IPS-NIHi7 (cell line): ENCODE measurements around the gene CCSER1.

Experiments used
- DNase-seq: peaks from one replicate; pipeline ENCODE4 v3.0.0; 2012; ENCODE audit warnings: mixed read lengths; ENCODE audit errors: extremely low spot score

CCSER1 gene

GRCh38 chr4:90570615-90571014, 443.4 kb downstream of the CCSER1 start:
- DNase-seq, result no peak

- DNase-seq, result no peak
Measured at GRCh38 chr4:90572996-90573395, 445.8 kb downstream of the CCSER1 start.

- no peak for DNase-seq
Measured at GRCh38 chr4:90575371-90575770, 448.2 kb downstream of the CCSER1 start.

GRCh38 chr4:90580326-90580725, 453.1 kb downstream of the CCSER1 start:
- no peak for DNase-seq

- DNase-seq, result no peak
Measured at GRCh38 chr4:90582087-90582486, 454.9 kb downstream of the CCSER1 start.

- no peak for DNase-seq
Measured at GRCh38 chr4:90584051-90584450, 456.9 kb downstream of the CCSER1 start.

GRCh38 chr4:90585961-90586360, 458.8 kb downstream of the CCSER1 start:
- DNase-seq, result no peak

- DNase-seq, result no peak
Measured at GRCh38 chr4:90586799-90587198, 459.6 kb downstream of the CCSER1 start.

GRCh38 chr4:90597927-90598326, 470.7 kb downstream of the CCSER1 start:
- DNase-seq, result no peak

- DNase-seq, result no peak
Measured at GRCh38 chr4:90598741-90599140, 471.5 kb downstream of the CCSER1 start.

GRCh38 chr4:90602726-90603125, 475.5 kb downstream of the CCSER1 start:
- no peak for DNase-seq

- DNase-seq, result no peak
Measured at GRCh38 chr4:90603540-90603939, 476.3 kb downstream of the CCSER1 start.

GRCh38 chr4:90606781-90607180, 479.6 kb downstream of the CCSER1 start:
- DNase-seq, result no peak

GRCh38 chr4:90614371-90614770, 487.2 kb downstream of the CCSER1 start:
- no peak for DNase-seq

GRCh38 chr4:90621080-90621479, 493.9 kb downstream of the CCSER1 start:
- no peak for DNase-seq

GRCh38 chr4:90624781-90625180, 497.6 kb downstream of the CCSER1 start:
- DNase-seq, result no peak

GRCh38 chr4:90641861-90642599, 514.8 kb downstream of the CCSER1 start:
- no peak for DNase-seq

- no peak for DNase-seq
Measured at GRCh38 chr4:90643156-90643555, 516.0 kb downstream of the CCSER1 start.

GRCh38 chr4:90648311-90648710, 521.1 kb downstream of the CCSER1 start:
- no peak for DNase-seq

GRCh38 chr4:90648791-90649190, 521.6 kb downstream of the CCSER1 start:
- no peak for DNase-seq

- DNase-seq, result no peak
Measured at GRCh38 chr4:90660672-90661071, 533.5 kb downstream of the CCSER1 start.

- no peak for DNase-seq
Measured at GRCh38 chr4:90670183-90670582, 543.0 kb downstream of the CCSER1 start.

- DNase-seq, result no peak
Measured at GRCh38 chr4:90689739-90690138, 562.5 kb downstream of the CCSER1 start.

GRCh38 chr4:90695411-90695810, 568.2 kb downstream of the CCSER1 start:
- DNase-seq, result no peak
